Astrocyte (in vitro differentiated cells and primary cell): ENCODE data around the gene TMEM233. TPM values are rescaled to one million over a fixed set of nuclear protein-coding genes. Genes with fewer than 3 reads are reported as not detected.

Source experiments
- DNase-seq: peaks from one replicate; pipeline ENCODE4 v3.0.0-alpha.2; 2010; ENCODE audit warnings: low read depth
- FAIRE-seq: peaks from 2 replicates; lab custom pipeline; 2011; peaks lifted over from hg19 to GRCh38; lab: Jason Lieb, UNC
- H2AFZ ChIP-seq: 2 replicates; pipeline ENCODE4 v1.6.0; 2012; ENCODE audit warnings: low read depth, low read length, inconsistent platforms
- H3K27ac ChIP-seq: 2 replicates; pipeline ENCODE4 v1.5.1; 2011; ENCODE audit warnings: low read depth, low read length, inconsistent platforms
- H3K27me3 ChIP-seq: 2 replicates; pipeline ENCODE4 v1.6.0; 2011; ENCODE audit warnings: low read length, inconsistent platforms; ENCODE audit not compliant: insufficient read depth
- H3K36me3 ChIP-seq: 2 replicates; pipeline ENCODE4 v1.5.1; 2011; ENCODE audit warnings: low read length, inconsistent platforms; ENCODE audit not compliant: insufficient read depth
- H3K4me1 ChIP-seq: 2 replicates; pipeline ENCODE4 v1.5.1; 2011; ENCODE audit warnings: low read length, inconsistent platforms; ENCODE audit not compliant: insufficient read depth
- H3K4me2 ChIP-seq: 2 replicates; pipeline ENCODE4 v1.6.0; 2012; ENCODE audit warnings: low read length, inconsistent platforms
- H3K4me3 ChIP-seq: 2 replicates; pipeline ENCODE4 v1.5.1; 2011; ENCODE audit warnings: low read depth, mild to moderate bottlenecking, low read length, inconsistent platforms; ENCODE audit not compliant: insufficient read depth
- H3K79me2 ChIP-seq: 2 replicates; pipeline ENCODE4 v1.6.0; 2012; ENCODE audit warnings: mild to moderate bottlenecking, low read length, inconsistent platforms; ENCODE audit not compliant: insufficient read depth
- H3K9ac ChIP-seq: 2 replicates; pipeline ENCODE4 v1.6.0; 2012; ENCODE audit warnings: mild to moderate bottlenecking, low read length, inconsistent platforms
- H3K9me3 ChIP-seq: 2 replicates; pipeline ENCODE4 v1.5.1; 2012; ENCODE audit warnings: low read depth, mild to moderate bottlenecking, low read length, inconsistent platforms; ENCODE audit not compliant: insufficient read depth
- H4K20me1 ChIP-seq: 2 replicates; pipeline ENCODE4 v1.6.0; 2012; ENCODE audit warnings: low read length, inconsistent platforms; ENCODE audit not compliant: insufficient read depth
- H3K27ac Mint-ChIP-seq: one replicate; pipeline ENCODE4 v1.8.0; 2021; ENCODE audit warnings: mild to moderate bottlenecking, mixed read lengths; ENCODE audit not compliant: unreplicated experiment
- H3K27me3 Mint-ChIP-seq: one replicate; pipeline ENCODE4 v1.8.0; 2021; ENCODE audit warnings: low read depth, mixed read lengths; ENCODE audit not compliant: unreplicated experiment
- H3K36me3 Mint-ChIP-seq: one replicate; pipeline ENCODE4 v1.8.0; 2021; ENCODE audit warnings: low read depth, mixed read lengths; ENCODE audit not compliant: unreplicated experiment
- H3K4me1 Mint-ChIP-seq: one replicate; pipeline ENCODE4 v1.8.0; 2021; ENCODE audit warnings: low read depth, mixed read lengths; ENCODE audit not compliant: unreplicated experiment
- H3K4me3 Mint-ChIP-seq: one replicate; pipeline ENCODE4 v1.8.0; 2021; ENCODE audit warnings: mild to moderate bottlenecking, moderate library complexity, mixed read lengths; ENCODE audit not compliant: unreplicated experiment
- H3K9me3 Mint-ChIP-seq: one replicate; pipeline ENCODE4 v1.8.0; 2021; ENCODE audit warnings: mild to moderate bottlenecking, mixed read lengths; ENCODE audit not compliant: unreplicated experiment
- EZH2 ChIP-seq: IDR thresholded peaks from 2 replicates; pipeline ENCODE4 v1.6.1; 2012; ENCODE audit warnings: mild to moderate bottlenecking, low read length, inconsistent platforms; ENCODE audit not compliant: insufficient read depth
- total RNA-seq: library from RNA; stranded (reverse); gene quantifications from 2 replicates; pipeline ENCODE4 v1.2.1, GENCODE V29; 2021
- TF ChIP-seq, protein P1 (sequence below): IDR thresholded peaks from 2 replicates; pipeline ENCODE4 v1.5.1; 2011; ENCODE audit warnings: low read depth, mild to moderate bottlenecking, inconsistent platforms, low read length, moderate library complexity; ENCODE audit not compliant: insufficient read depth

Gene TMEM233
- total RNA-seq, 1 donor from 2014 or later: not detected

DNA sequence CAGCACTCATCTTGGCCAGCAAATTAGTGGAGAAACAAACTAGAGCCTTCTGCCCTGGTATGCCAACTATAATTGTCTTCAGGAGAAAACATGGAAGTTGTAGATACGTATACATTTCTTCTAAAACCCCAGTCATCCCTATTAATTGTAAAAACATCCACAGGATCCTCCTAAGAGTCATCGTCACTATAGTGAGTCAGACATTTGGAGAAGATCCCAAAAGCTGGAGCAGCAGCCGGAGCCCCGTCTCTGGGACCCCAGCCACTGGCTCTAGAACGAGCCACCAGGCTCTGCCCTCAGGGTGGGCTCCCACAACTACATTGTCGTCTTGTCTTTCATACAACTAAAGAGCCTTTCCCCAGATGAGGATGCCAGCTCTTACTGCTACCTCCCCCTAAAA is 89.8 kb downstream of the TMEM233 start:
- Mint-ChIP-seq H3K9me3 (peaks cover 2% of the 10 kb centered on the region), H3K4me3 (no peak overlapping the region), H3K4me1 (no peaks in the 10 kb centered on the region), H3K27me3 (no peaks in the 10 kb centered on the region), H3K27ac (no peak overlapping the region), H3K36me3 (peaks cover 11% of the 10 kb centered on the region)
- H2AFZ ChIP-seq: no peak overlapping the region
- no peaks in the 10 kb centered on the region for H3K27me3 ChIP-seq
- no peak overlapping the region for H3K4me3 ChIP-seq
- no peaks in the 10 kb centered on the region for H3K79me2 ChIP-seq
- no peak overlapping the region for H3K27ac ChIP-seq
- FAIRE-seq (no peak), DNase-seq (peak; percentile 35)
- no peaks in the 10 kb centered on the region for H3K9me3 ChIP-seq
- TF ChIP-seq EZH2: no peak
- TF ChIP-seq, protein P1, sequence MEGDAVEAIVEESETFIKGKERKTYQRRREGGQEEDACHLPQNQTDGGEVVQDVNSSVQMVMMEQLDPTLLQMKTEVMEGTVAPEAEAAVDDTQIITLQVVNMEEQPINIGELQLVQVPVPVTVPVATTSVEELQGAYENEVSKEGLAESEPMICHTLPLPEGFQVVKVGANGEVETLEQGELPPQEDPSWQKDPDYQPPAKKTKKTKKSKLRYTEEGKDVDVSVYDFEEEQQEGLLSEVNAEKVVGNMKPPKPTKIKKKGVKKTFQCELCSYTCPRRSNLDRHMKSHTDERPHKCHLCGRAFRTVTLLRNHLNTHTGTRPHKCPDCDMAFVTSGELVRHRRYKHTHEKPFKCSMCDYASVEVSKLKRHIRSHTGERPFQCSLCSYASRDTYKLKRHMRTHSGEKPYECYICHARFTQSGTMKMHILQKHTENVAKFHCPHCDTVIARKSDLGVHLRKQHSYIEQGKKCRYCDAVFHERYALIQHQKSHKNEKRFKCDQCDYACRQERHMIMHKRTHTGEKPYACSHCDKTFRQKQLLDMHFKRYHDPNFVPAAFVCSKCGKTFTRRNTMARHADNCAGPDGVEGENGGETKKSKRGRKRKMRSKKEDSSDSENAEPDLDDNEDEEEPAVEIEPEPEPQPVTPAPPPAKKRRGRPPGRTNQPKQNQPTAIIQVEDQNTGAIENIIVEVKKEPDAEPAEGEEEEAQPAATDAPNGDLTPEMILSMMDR: no peak
- peaks cover 5% of the 10 kb centered on the region for H3K4me1 ChIP-seq
- no peaks in the 10 kb centered on the region for H4K20me1 ChIP-seq
- no peak overlapping the region for H3K9ac ChIP-seq
- peaks cover 30% of the 10 kb centered on the region for H3K36me3 ChIP-seq
- H3K4me2 ChIP-seq: no peak overlapping the region

DNA sequence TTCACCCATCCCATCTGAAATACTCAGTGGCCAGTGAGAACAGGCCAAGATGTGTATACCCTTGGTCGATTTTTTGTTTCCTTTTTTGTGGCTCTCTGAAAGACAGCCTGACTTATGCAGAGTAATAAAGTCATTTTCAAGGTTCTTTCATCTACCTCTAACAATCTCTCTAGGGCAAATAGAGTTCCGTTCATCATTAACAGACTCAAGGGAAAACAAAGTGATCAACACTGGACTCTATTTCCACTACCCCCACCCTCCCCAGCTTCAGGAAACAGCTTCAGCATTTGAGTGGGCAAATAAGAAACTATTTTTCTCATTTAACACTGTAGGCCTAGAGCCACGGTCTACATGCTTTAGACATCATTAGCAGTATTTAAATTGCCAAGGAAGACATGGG is 90.2 kb downstream of the TMEM233 start:
- Histone ChIP-seq H3K79me2 (no peaks in the 10 kb centered on the region), H3K27me3 (no peaks in the 10 kb centered on the region), H3K4me3 (no peak overlapping the region), H2AFZ (no peak overlapping the region), H3K27ac (no peak overlapping the region), H3K9ac (no peak overlapping the region), H4K20me1 (no peaks in the 10 kb centered on the region), H3K4me1 (peaks cover 5% of the 10 kb centered on the region), H3K4me2 (no peak overlapping the region), H3K9me3 (no peaks in the 10 kb centered on the region), H3K36me3 (peaks cover 26% of the 10 kb centered on the region)
- no peak for FAIRE-seq
- H3K36me3 Mint-ChIP-seq: peaks cover 8% of the 10 kb centered on the region
- no peak overlapping the region for H3K27ac Mint-ChIP-seq
- no peak for DNase-seq
- TF ChIP-seq, protein P1: no peak
- no peaks in the 10 kb centered on the region for H3K27me3 Mint-ChIP-seq
- H3K9me3 Mint-ChIP-seq: peaks cover 2% of the 10 kb centered on the region
- H3K4me1 Mint-ChIP-seq: no peaks in the 10 kb centered on the region
- H3K4me3 Mint-ChIP-seq: no peak overlapping the region

DNA sequence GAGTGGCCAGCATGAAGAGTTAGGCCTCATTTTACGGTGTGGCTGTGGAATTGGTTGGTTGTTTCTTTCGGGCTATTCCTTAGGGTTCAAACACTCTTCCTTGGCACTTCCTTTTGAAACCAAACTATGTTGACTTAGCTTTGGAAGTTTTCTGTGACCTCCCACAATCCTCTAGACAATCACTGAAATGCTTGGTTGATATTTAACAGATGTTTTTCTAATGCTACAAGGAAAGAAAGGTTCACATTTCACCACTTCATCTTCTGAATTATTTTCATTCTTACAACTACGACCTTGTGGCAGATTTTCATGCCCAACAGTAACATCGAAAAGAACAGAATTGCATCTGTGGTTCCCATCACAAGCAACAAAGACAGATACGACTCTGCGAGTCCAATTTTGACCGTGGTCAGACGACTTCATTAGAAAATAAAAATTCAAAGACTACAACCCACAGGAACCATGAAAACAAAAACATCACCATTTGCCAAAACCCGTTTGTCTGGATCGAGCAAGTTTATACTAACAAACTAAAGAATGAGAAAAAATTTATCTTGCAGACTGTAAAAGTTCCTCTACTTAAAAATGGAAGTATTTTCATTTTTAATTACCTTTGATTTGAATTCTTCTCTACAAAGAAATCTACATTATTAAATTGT is 91.3 kb downstream of the TMEM233 start:
- Mint-ChIP-seq H3K36me3 (peaks cover 7% of the 10 kb centered on the region), H3K9me3 (peaks cover 2% of the 10 kb centered on the region), H3K4me1 (no peaks in the 10 kb centered on the region), H3K4me3 (no peak overlapping the region), H3K27me3 (no peaks in the 10 kb centered on the region), H3K27ac (no peak overlapping the region)
- no peak for DNase-seq
- no peaks in the 10 kb centered on the region for H3K9me3 ChIP-seq
- H3K36me3 ChIP-seq: peaks cover 20% of the 10 kb centered on the region
- no peak for FAIRE-seq
- no peak overlapping the region for H3K4me3 ChIP-seq
- TF ChIP-seq, protein P1: no peak
- TF ChIP-seq EZH2: no peak
- H3K4me2 ChIP-seq: no peak overlapping the region
- H3K4me1 ChIP-seq: peaks cover 5% of the 10 kb centered on the region
- H4K20me1 ChIP-seq: no peaks in the 10 kb centered on the region
- no peak overlapping the region for H3K27ac ChIP-seq
- no peak overlapping the region for H3K9ac ChIP-seq
- H3K79me2 ChIP-seq: no peaks in the 10 kb centered on the region
- H3K27me3 ChIP-seq: no peaks in the 10 kb centered on the region
- no peak overlapping the region for H2AFZ ChIP-seq
